Right lobe of liver (tissue), 6 donors: Measurements from ENCODE around the gene ATP6V0A1. TPM values are rescaled to one million over a fixed set of nuclear protein-coding genes. Genes with fewer than 3 reads are reported as not detected.

Source experiments
- ATAC-seq, 4 donors: fragments of 200-7000 bp; cut with Tn5 transposase; one replicate each; pipeline ENCODE4 v1.9.1; 2020; ENCODE audit warnings: mild to moderate bottlenecking in 4 of 4, moderate library complexity in 4 of 4
- DNase-seq, 3 donors: peaks; one replicate each; pipeline ENCODE4 v3.0.0-alpha.2; 2020
- H3K27ac ChIP-seq, 3 donors: fragments of 200-600 bp; one replicate each; pipeline ENCODE4 v1.8.0; 2022
- H3K27me3 ChIP-seq, 2 donors: fragments of 200-600 bp; one replicate each; pipeline ENCODE4 v1.8.0; 2022
- H3K36me3 ChIP-seq, 4 donors: fragments of 200-600 bp; sonication (generic) in 1 of 4; one replicate each; pipeline versions ENCODE4 v1.5.1 to v1.8.0; 2017 to 2022; ENCODE audit warnings: control low read depth in 1 of 4
- H3K4me1 ChIP-seq, 4 donors: fragments of 200-600 bp; sonication (generic) in 1 of 4; one replicate each; pipeline versions ENCODE4 v1.5.1 to v1.8.0; 2017 to 2022; ENCODE audit warnings: control low read depth in 1 of 4
- H3K4me3 ChIP-seq, 3 donors: fragments of 200-600 bp; one replicate each; pipeline ENCODE4 v1.8.0; 2022
- H3K9me3 ChIP-seq, 4 donors: fragments of 200-600 bp; sonication (generic) in 1 of 4; one replicate each; pipeline versions ENCODE4 v1.5.1 to v1.8.0; 2017 to 2022; ENCODE audit warnings: control low read depth in 1 of 4
- POLR2A ChIP-seq: fragments of 450-650 bp; IDR thresholded peaks from one replicate; pipeline ENCODE4 v1.6.1; 2017; ENCODE audit warnings: antibody characterized with exemption, mild to moderate bottlenecking
- WGBS: methylation state at CpG from one replicate; pipeline ENCODE4 v1.1.6; 2018; ENCODE audit warnings: low coverage, low lambda C conversion rate; ENCODE audit not compliant: insufficient coverage; ENCODE audit errors: missing lambda C conversion rate; 5-methylcytosine and 5-hydroxymethylcytosine counted together
- intact Hi-C, 2 donors: fragments of 100-400 bp; cut with DNase I; formaldehyde crosslinking; loops; one replicate each; pipeline versions ENCODE4 v1.11.2 to v1.14.1; 2022
- total RNA-seq, 6 experiments: library from RNA; depleted of rRNA in 2 of 6; stranded (reverse); fragments of >200 nt in 2 of 6; fragmentation: NEBNext Ultra II Directional in 3 of 6; extraction: Animal tissue kit (Norgen Biotek cat#: 25700) in 3 of 6; gene quantifications; one replicate each; pipeline versions ENCODE4 v1.1.0 to v1.2.4, GENCODE V29; 2016 to 2023
- TF ChIP-seq, protein P1 (sequence below), 4 donors: fragments of 200-600 bp in 3 of 4; fragments of 450-650 bp in 1 of 4; IDR thresholded peaks; one replicate each; pipeline versions ENCODE4 v1.5.1 to v1.8.0; 2016 to 2022; ENCODE audit warnings: antibody characterized with exemption in 4 of 4, mild to moderate bottlenecking in 2 of 4
- donor health status: DM: no; HTN: yes; CAD: no.
- donor health status: DM: no; HTN: no; CAD: no.
- donor health status: DM: no; HTN: no; CAD: no.
- donor health status: DM: no; HTN: yes; CAD: no.
- donor health status: DM: no; HTN: yes; CAD: no.

The ATP6V0A1 gene
- total RNA-seq, 6 experiments from 2014 or later: 36.4 to 66.0 (median 49.4) TPM

DNA sequence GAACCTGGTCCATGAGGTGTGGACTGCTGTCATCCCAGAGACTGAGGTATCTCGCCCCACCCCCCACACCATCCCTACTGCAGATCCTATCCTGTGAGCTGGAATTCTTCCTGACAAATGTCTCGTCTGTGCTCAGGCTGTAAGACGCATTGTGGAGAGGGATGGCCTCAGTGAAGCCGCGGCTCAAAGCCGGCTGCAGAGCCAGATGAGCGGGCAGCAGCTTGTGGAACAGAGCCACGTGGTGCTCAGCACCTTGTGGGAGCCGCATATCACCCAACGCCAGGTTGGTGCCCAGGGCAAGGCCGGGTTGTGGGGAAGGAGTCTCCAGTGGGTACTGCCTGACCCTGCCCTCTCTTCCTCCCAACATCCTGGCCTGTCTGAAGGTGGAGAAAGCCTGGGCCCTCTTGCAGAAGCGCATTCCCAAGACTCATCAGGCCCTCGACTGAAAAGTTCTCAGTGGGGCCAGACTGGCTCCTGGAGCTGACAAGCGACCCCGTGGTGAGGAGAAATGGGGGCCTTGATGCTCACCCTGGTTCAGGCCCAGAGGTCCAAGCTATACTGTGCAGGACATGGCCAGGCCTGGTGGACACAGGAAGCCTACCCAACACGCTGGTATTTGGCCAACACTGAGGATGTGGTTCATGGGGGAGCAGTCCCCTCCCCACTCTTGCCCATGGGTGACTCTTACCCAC is 107.0 kb downstream of the ATP6V0A1 start:
- Histone ChIP-seq H3K9me3 (no peaks in the 10 kb centered on the region), H3K36me3 (peaks cover 0 to 33% (median 15%) of the 10 kb centered on the region in 4 donors), H3K27me3 (no peaks in the 10 kb centered on the region), H3K4me1 (peaks cover 0 to 62% (median 28%) of the 10 kb centered on the region in 4 donors), H3K27ac (peak overlapping the region in 1 of 3 donors; percentile 86), H3K4me3 (no peak overlapping the region)
- ATAC-seq (no peak), DNase-seq (no peak)
- no CpG with 5 or more reads among the region's 16 CpGs for WGBS
- intact Hi-C loops: no loop called here
- TF ChIP-seq POLR2A: no peak
- TF ChIP-seq, protein P1, sequence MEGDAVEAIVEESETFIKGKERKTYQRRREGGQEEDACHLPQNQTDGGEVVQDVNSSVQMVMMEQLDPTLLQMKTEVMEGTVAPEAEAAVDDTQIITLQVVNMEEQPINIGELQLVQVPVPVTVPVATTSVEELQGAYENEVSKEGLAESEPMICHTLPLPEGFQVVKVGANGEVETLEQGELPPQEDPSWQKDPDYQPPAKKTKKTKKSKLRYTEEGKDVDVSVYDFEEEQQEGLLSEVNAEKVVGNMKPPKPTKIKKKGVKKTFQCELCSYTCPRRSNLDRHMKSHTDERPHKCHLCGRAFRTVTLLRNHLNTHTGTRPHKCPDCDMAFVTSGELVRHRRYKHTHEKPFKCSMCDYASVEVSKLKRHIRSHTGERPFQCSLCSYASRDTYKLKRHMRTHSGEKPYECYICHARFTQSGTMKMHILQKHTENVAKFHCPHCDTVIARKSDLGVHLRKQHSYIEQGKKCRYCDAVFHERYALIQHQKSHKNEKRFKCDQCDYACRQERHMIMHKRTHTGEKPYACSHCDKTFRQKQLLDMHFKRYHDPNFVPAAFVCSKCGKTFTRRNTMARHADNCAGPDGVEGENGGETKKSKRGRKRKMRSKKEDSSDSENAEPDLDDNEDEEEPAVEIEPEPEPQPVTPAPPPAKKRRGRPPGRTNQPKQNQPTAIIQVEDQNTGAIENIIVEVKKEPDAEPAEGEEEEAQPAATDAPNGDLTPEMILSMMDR (IDR thresholded peaks at IDR 0.05): no peak

DNA sequence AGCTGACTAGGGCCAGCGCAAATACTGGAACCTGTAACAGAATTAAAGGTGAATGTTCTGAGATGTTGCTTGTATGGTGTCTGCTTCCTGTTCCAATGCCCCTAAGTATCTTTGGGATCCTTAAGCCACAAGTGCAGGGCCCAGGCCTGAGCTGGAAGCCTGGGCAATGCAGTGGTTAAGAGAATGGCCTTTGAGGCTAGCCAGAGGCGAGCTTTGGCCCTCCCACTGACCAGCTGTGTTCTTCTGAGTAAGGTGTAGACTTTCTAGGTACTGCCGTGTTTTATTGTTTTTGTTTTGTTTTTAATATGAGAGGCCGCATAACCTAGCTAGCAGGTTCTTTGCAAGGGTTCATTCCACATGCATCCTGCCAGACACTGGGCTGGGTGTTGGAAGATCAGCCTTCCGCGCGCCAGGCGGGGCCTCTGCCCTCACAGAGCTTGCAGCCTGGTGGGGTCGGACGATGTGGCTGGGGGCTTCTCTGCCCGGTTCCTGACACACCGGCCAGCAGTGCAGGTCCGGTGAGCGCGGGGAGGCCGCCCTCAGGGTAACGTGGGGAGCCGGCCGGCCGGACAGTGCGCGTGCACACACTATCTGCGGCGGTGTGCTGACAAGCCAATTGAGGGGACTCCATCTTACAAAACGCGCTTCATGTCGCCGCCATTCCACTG is 107.7 kb downstream of the ATP6V0A1 start:
- H3K36me3 ChIP-seq: peaks cover 0 to 39% (median 15%) of the 10 kb centered on the region in 4 donors

DNA sequence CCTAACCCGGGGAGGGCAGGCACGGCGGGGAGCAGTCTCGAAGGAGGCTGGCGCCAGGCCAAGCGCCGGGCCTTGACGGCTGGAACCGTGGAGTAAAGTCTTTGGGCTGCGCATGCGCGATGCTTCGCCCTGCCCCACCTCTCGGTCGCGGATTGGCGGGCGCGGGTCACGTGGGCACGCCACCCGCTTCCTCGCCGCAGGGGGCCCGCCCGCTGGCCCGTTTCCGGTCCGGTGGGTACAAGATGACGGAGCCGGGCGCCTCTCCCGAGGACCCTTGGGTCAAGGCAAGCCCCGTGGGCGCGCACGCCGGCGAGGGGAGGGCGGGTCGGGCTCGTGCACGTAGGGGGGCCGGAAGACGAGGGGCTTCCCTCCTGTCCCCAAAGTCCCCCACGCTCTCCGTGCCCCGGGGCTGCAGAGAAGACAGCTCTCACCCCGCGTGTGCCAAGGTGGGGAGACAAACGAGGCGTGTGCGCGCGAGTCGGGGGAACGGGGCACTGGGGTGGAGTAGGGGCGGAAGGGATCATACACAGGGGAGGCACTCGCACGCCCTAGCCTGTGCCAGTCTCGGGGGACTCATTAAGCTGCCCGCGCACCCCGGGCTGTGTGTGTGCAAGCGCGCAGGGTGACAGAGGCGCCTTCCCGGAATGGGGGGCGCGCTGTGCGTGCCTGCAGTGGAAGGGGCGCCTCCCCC is 108.3 kb downstream of the ATP6V0A1 start, which contains the start of gene MLX:
Gene MLX (plus strand): TSS at position 218 of the 691 bp plus-strand sequence. CDS start 25 bp downstream, at position 243.
- Histone ChIP-seq H3K27ac (peak within 1 kb of the TSS; percentile 86 to 94 (median 86)), H3K27me3 (no peaks in the 10 kb centered on the region), H3K4me1 (peaks cover 0 to 70% (median 29%) of the 10 kb centered on the region in 4 donors), H3K4me3 (peak within 1 kb of the TSS; percentile 83 to 99 (median 98)), H3K9me3 (no peaks in the 10 kb centered on the region), H3K36me3 (peaks cover 0 to 46% (median 15%) of the 10 kb centered on the region in 4 donors)
- intact Hi-C loops: no loop called here
- WGBS: 0% methylated on average over 6 of the region's 72 CpGs
- DNase-seq (peak; percentile 95 to 96 (median 96)), ATAC-seq (peak; percentile 60 to 73 (median 68))
- TF ChIP-seq POLR2A: peak; percentile 46
- TF ChIP-seq, protein P1 (IDR thresholded peaks at IDR 0.05): no peak

More for the DNA sequence above, 107.7 kb downstream of the ATP6V0A1 start:
- intact Hi-C loops: no loop called here
- Histone ChIP-seq H3K4me1 (peaks cover 0 to 66% (median 30%) of the 10 kb centered on the region in 4 donors), H3K27me3 (no peaks in the 10 kb centered on the region), H3K9me3 (no peaks in the 10 kb centered on the region), H3K27ac (peak overlapping the region; percentile 86 to 94 (median 86)), H3K4me3 (peak overlapping the region; percentile 83 to 99 (median 98))
- 20% methylated on average over 2 of the region's 28 CpGs for WGBS
- DNase-seq (no peak), ATAC-seq (peak; percentile 3 to 34 (median 12))
- no peak for TF ChIP-seq POLR2A
- TF ChIP-seq, protein P1 (IDR thresholded peaks at IDR 0.05): no peak

DNA sequence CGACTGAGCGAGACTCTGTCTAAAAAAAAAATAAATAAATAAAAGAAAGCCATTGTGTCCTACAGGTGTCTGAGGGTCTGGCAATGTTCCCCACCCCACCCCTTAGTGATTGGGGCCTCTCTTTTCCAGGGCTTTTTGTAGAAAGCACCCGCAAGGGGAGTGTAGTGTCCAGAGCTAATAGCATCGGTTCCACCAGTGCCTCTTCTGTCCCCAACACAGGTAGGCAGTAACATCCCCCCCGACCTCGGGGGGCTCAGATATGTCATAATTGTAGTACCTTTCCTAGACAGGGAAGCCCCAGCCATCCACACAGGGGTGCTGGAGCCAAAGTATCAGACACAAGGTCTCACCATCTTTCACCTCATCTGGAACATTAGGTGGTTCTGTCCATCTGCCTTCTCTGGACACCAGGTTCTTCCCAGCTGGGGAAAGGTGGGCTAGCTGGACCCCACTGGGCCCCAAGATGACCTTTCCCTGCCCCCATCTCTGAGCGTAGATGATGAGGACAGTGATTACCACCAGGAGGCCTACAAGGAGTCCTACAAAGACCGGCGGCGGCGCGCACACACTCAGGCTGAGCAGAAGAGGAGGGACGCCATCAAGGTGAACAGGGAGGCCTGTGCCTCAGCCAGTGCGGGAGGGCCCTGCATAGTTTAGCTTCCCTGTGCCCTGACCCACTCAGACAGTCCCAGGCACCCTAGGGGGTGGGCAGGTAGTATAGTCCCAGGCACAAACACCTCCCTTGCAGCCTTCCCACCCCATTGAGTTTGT is 109.8 kb downstream of the ATP6V0A1 start:
- no peaks in the 10 kb centered on the region for H3K9me3 ChIP-seq
- peak overlapping the region in 2 of 3 donors; percentile 86 to 94 for H3K27ac ChIP-seq
- TF ChIP-seq, protein P1 (IDR thresholded peaks at IDR 0.05): no peak
- TF ChIP-seq POLR2A: no peak
- ATAC-seq (no peak), DNase-seq (no peak)
- 50% methylated on average over 2 of the region's 14 CpGs for WGBS
- peaks cover 0 to 66% (median 25%) of the 10 kb centered on the region in 4 donors for H3K4me1 ChIP-seq
- no peak overlapping the region for H3K4me3 ChIP-seq
- H3K36me3 ChIP-seq: peaks cover 10 to 61% (median 27%) of the 10 kb centered on the region in 4 donors
- intact Hi-C loops: no loop called here
- no peaks in the 10 kb centered on the region for H3K27me3 ChIP-seq
